GM23338 (cell line): Measurements from ENCODE around the gene KCNK3. TPM values are rescaled to one million over a fixed set of nuclear protein-coding genes. Genes with fewer than 3 reads are reported as not detected.

ENCODE experiments used
- ATAC-seq: fragments of 200-7000 bp; cut with Tn5 transposase; 3 replicates; pipeline ENCODE4 v1.9.1; 2020
- DNase-seq: peaks from one replicate; pipeline ENCODE4 v3.0.0-alpha.2; 2015; ENCODE audit warnings: low spot score
- H2AFZ ChIP-seq: fragments of 200-600 bp; sonication (generic); 2 replicates; pipeline ENCODE4 v1.8.0; 2016; ENCODE audit warnings: antibody characterized with exemption, mild to moderate bottlenecking, moderate library complexity
- H3F3A ChIP-seq: fragments of 200-600 bp; sonication (generic); replicated peaks from 2 replicates; pipeline ENCODE4 v1.8.0; 2017; ENCODE audit warnings: antibody characterized with exemption, mixed run types, low read depth
- H3K27ac ChIP-seq: fragments of 200-600 bp; sonication (generic); 2 replicates; pipeline ENCODE4 v1.6.1; 2016; ENCODE audit warnings: low read depth
- H3K27me3 ChIP-seq: fragments of 200-600 bp; sonication (generic); 2 replicates; pipeline ENCODE4 v1.8.0; 2016; ENCODE audit warnings: mild to moderate bottlenecking, mixed run types, moderate library complexity; ENCODE audit not compliant: insufficient read depth
- H3K36me3 ChIP-seq: fragments of 200-600 bp; sonication (generic); 2 replicates; pipeline ENCODE4 v1.8.0; 2016; ENCODE audit warnings: mild to moderate bottlenecking; ENCODE audit not compliant: insufficient read depth
- H3K4me1 ChIP-seq: fragments of 200-600 bp; sonication (generic); 2 replicates; pipeline ENCODE4 v1.8.0; 2016; ENCODE audit warnings: mild to moderate bottlenecking, moderate library complexity; ENCODE audit not compliant: insufficient read depth
- H3K4me2 ChIP-seq: fragments of 200-600 bp; sonication (generic); 2 replicates; pipeline ENCODE4 v1.7.1; 2017; ENCODE audit warnings: mixed run types
- H3K4me3 ChIP-seq: fragments of 200-600 bp; sonication (generic); 2 replicates; pipeline ENCODE4 v1.6.1; 2016; ENCODE audit warnings: mixed run types
- H3K79me2 ChIP-seq: fragments of 200-600 bp; sonication (generic); replicated peaks from 2 replicates; pipeline ENCODE4 v1.8.0; 2017; ENCODE audit warnings: mild to moderate bottlenecking; ENCODE audit not compliant: insufficient read depth
- H3K9me2 ChIP-seq: fragments of 200-600 bp; sonication (generic); 2 replicates; pipeline ENCODE4 v1.8.0; 2017; ENCODE audit not compliant: insufficient read depth
- H4K20me1 ChIP-seq: fragments of 200-600 bp; sonication (generic); replicated peaks from 2 replicates; pipeline ENCODE4 v1.8.0; 2017; ENCODE audit warnings: mild to moderate bottlenecking; ENCODE audit not compliant: insufficient read depth
- H3K27ac Mint-ChIP-seq: 2 replicates; pipeline ENCODE4 v1.8.0; 2020; ENCODE audit warnings: inconsistent platforms, mild to moderate bottlenecking, moderate library complexity, mixed read lengths
- H3K27me3 Mint-ChIP-seq: 3 replicates; pipeline ENCODE4 v1.8.0; 2022; ENCODE audit warnings: low read depth, mild to moderate bottlenecking, moderate library complexity, mixed read lengths, inconsistent platforms; ENCODE audit not compliant: insufficient read depth, poor library complexity
- H3K36me3 Mint-ChIP-seq: 3 replicates; pipeline ENCODE4 v1.8.0; 2021; ENCODE audit warnings: low read depth, mild to moderate bottlenecking, inconsistent platforms, moderate library complexity, mixed read lengths
- H3K4me1 Mint-ChIP-seq: 3 replicates; pipeline ENCODE4 v1.8.0; 2020; ENCODE audit warnings: mild to moderate bottlenecking, inconsistent platforms, mixed read lengths
- H3K4me3 Mint-ChIP-seq: 3 replicates; pipeline ENCODE4 v1.8.0; 2021; ENCODE audit warnings: moderate library complexity, mild to moderate bottlenecking, inconsistent platforms, mixed read lengths
- H3K9me3 Mint-ChIP-seq: 3 replicates; pipeline ENCODE4 v1.8.0; 2020; ENCODE audit warnings: moderate library complexity, mild to moderate bottlenecking, inconsistent platforms, mixed read lengths
- CREB1 ChIP-seq: fragments of 250-450 bp; sonication (Bioruptor Pico); IDR thresholded peaks from 2 replicates; pipeline ENCODE4 v1.5.0; 2020; ENCODE audit warnings: low read depth, mild to moderate bottlenecking, moderate library complexity
- ETS1 ChIP-seq: IDR thresholded peaks from 2 replicates; pipeline ENCODE4 v1.6.1; 2016; ENCODE audit warnings: antibody characterized with exemption
- EZH2phosphoT487 ChIP-seq: fragments of 200-600 bp; sonication (generic); IDR thresholded peaks from one replicate; pipeline ENCODE4 v1.8.1; 2018; ENCODE audit warnings: antibody characterized with exemption; ENCODE audit not compliant: unreplicated experiment
- NANOG ChIP-seq: IDR thresholded peaks from 2 replicates; pipeline ENCODE4 v1.6.1; 2016; ENCODE audit warnings: antibody characterized with exemption, borderline replicate concordance
- POLR2AphosphoS5 ChIP-seq: IDR thresholded peaks from 2 replicates; pipeline ENCODE4 v1.6.1; 2016; ENCODE audit warnings: antibody characterized with exemption, low read depth
- STAT1 ChIP-seq: IDR thresholded peaks from one replicate; pipeline ENCODE4 v1.6.1; 2016; ENCODE audit warnings: antibody characterized with exemption; ENCODE audit not compliant: unreplicated experiment
- ZNF114 ChIP-seq: fragments of 250-450 bp; sonication (Bioruptor Pico); IDR thresholded peaks from 2 replicates; pipeline ENCODE4 v1.5.0; 2020; ENCODE audit warnings: mild to moderate bottlenecking, moderate library complexity
- ZNF462 ChIP-seq: fragments of 250-450 bp; sonication (Bioruptor Pico); IDR thresholded peaks from 2 replicates; pipeline ENCODE4 v1.5.0; 2020; ENCODE audit warnings: mild to moderate bottlenecking, moderate library complexity
- polyA plus RNA-seq: library from polyadenylated mRNA; unstranded; fragments of >200 nt; fragmentation: Nextera tagmentation; extraction: Ambion mirVana; gene quantifications from 2 replicates; pipeline ENCODE4 v1.2.1, GENCODE V29; 2016
- total RNA-seq: library from RNA; depleted of rRNA; stranded (reverse); fragments of >200 nt; shearing (Covaris generic); gene quantifications from 2 replicates; pipeline ENCODE4 v1.2.3, GENCODE V29; 2014
- TF ChIP-seq, protein P1 (sequence below), 2 experiments: fragments of 200-600 bp in 1 of 2; sonication (generic) in 1 of 2; conservative IDR thresholded peaks; 2 replicates each; pipeline versions ENCODE4 v1.5.1 to v1.6.1; 2016 to 2017; ENCODE audit warnings: antibody characterized with exemption in 2 of 2, low read depth in 2 of 2, mild to moderate bottlenecking in 2 of 2, moderate library complexity in 1 of 2

KCNK3 gene
- total and polyA plus RNA-seq, 2 experiments from 2014 or later = not detected

- Histone ChIP-seq H2AFZ (no peak overlapping the region), H4K20me1 (no peaks in the 10 kb centered on the region), H3K4me3 (no peak overlapping the region), H3F3A (no peaks in the 10 kb centered on the region), H3K79me2 (no peaks in the 10 kb centered on the region), H3K36me3 (no peaks in the 10 kb centered on the region), H3K4me2 (no peak overlapping the region), H3K27me3 (no peaks in the 10 kb centered on the region), H3K9me2 (no peaks in the 10 kb centered on the region), H3K27ac (no peak overlapping the region), H3K4me1 (peaks cover 2% of the 10 kb centered on the region)
- no peak overlapping the region for H3K27ac Mint-ChIP-seq
- no peaks in the 10 kb centered on the region for H3K9me3 Mint-ChIP-seq
- H3K4me3 Mint-ChIP-seq = no peak overlapping the region
- peaks cover 19% of the 10 kb centered on the region for H3K27me3 Mint-ChIP-seq
- DNase-seq (no peak), ATAC-seq (no peak)
- peaks cover 21% of the 10 kb centered on the region for H3K4me1 Mint-ChIP-seq
- TF ChIP-seq CREB1 (no peak), NANOG (no peak), STAT1 (no peak), EZH2phosphoT487 (no peak), POLR2AphosphoS5 (no peak), ETS1 (no peak), ZNF462 (no peak), ZNF114 (CRISPR knock-in tag) (no peak)
- TF ChIP-seq, protein P1, sequence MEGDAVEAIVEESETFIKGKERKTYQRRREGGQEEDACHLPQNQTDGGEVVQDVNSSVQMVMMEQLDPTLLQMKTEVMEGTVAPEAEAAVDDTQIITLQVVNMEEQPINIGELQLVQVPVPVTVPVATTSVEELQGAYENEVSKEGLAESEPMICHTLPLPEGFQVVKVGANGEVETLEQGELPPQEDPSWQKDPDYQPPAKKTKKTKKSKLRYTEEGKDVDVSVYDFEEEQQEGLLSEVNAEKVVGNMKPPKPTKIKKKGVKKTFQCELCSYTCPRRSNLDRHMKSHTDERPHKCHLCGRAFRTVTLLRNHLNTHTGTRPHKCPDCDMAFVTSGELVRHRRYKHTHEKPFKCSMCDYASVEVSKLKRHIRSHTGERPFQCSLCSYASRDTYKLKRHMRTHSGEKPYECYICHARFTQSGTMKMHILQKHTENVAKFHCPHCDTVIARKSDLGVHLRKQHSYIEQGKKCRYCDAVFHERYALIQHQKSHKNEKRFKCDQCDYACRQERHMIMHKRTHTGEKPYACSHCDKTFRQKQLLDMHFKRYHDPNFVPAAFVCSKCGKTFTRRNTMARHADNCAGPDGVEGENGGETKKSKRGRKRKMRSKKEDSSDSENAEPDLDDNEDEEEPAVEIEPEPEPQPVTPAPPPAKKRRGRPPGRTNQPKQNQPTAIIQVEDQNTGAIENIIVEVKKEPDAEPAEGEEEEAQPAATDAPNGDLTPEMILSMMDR (conservative IDR thresholded peaks at IDR 0.05; ENCODE audit: low read depth in 2 of 2) = no peak
- no peaks in the 10 kb centered on the region for H3K36me3 Mint-ChIP-seq
Observed at GRCh38 chr2:26649322-26649721, 43.2 kb upstream of the KCNK3 start.
